Testis (tissue), 2 donors: ENCODE measurements around the gene CD200.

Experiments
- POLR2A ChIP-seq: fragments of 450-650 bp; IDR thresholded peaks from one replicate; pipeline ENCODE4 v1.6.1; 2017; ENCODE audit warnings: antibody characterized with exemption, mild to moderate bottlenecking, moderate library complexity
- TF ChIP-seq, protein P1 (sequence below), 3 experiments: fragments of 450-650 bp in 2 of 3; fragments of 200-600 bp in 1 of 3; sonication (generic) in 1 of 3; IDR thresholded peaks; one replicate each; pipeline ENCODE4 v1.5.1; 2016 to 2019; ENCODE audit warnings: antibody characterized with exemption in 3 of 3, mild to moderate bottlenecking in 2 of 3, moderate library complexity in 1 of 3

DNA sequence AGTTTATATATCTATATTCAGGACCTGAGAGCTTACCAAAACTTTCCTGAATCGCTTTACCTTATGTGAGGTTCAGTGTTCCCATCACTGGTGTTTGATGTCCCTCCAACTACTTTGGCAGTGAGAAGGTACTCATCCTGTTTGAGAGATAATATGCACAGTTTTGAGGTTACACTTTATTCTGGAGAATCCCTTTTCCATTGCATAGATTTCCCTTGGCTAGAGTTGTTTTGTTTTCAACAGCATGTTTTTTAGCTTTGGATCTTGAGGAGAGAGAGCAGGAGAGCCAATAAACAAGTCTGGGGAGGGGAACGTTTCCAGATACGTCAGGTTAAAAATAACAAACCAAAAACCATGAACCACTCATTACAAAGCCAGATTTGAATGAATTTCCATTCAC is 33.6 kb downstream of the CD200 start:
- no peak for TF ChIP-seq POLR2A
- TF ChIP-seq, protein P1, sequence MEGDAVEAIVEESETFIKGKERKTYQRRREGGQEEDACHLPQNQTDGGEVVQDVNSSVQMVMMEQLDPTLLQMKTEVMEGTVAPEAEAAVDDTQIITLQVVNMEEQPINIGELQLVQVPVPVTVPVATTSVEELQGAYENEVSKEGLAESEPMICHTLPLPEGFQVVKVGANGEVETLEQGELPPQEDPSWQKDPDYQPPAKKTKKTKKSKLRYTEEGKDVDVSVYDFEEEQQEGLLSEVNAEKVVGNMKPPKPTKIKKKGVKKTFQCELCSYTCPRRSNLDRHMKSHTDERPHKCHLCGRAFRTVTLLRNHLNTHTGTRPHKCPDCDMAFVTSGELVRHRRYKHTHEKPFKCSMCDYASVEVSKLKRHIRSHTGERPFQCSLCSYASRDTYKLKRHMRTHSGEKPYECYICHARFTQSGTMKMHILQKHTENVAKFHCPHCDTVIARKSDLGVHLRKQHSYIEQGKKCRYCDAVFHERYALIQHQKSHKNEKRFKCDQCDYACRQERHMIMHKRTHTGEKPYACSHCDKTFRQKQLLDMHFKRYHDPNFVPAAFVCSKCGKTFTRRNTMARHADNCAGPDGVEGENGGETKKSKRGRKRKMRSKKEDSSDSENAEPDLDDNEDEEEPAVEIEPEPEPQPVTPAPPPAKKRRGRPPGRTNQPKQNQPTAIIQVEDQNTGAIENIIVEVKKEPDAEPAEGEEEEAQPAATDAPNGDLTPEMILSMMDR (IDR thresholded peaks at IDR 0.05), result no peak
